ENCODE measurements around the gene TFRC. TPM values are rescaled to one million over a fixed set of nuclear protein-coding genes. Genes with fewer than 3 reads are reported as not detected.

TFRC gene
- total RNA-seq, 1 experiment from 2014 or later, result 143 TPM

- Mint-ChIP-seq H3K4me1 (peaks cover 5% of the 10 kb centered on the region), H3K9me3 (no peaks in the 10 kb centered on the region), H3K27me3 (ENCODE audit: low read depth) (no peaks in the 10 kb centered on the region), H3K27ac (no peak overlapping the region), H3K4me3 (no peak overlapping the region), H3K36me3 (peaks cover 48% of the 10 kb centered on the region)
- ChIA-PET CTCF (interaction anchor here (1.0 to 1.2 kb wide), 2 partner anchors 23 to 24 kb away, joined by 3 read pairs; no protein-coding TSS in a partner anchor), POLR2A (no interaction called here)
- DNase-seq (ENCODE audit: low spot score), result no peak
- no peak for ATAC-seq
- no peak for TF ChIP-seq CDX4 (CRISPR knock-in tag; IDR thresholded peaks at IDR 0.05; ENCODE audit: borderline replicate concordance)
- no peak for TF ChIP-seq E2F5 (CRISPR knock-in tag; IDR thresholded peaks at IDR 0.05)
- no peak for TF ChIP-seq SP1 (CRISPR knock-in tag; conservative IDR thresholded peaks at IDR 0.05)
- no peak for TF ChIP-seq ARID4B (CRISPR knock-in tag; IDR thresholded peaks at IDR 0.05; ENCODE audit: borderline replicate concordance)
Observed at GRCh38 chr3:196049653-196050052, 32.2 kb downstream of the TFRC start.

GRCh38 chr3:196048922-196049598, 32.8 kb downstream of the TFRC start:
- ChIA-PET CTCF (interaction anchor here (1.0 to 1.2 kb wide), 2 partner anchors 23 to 24 kb away, joined by 3 read pairs; no protein-coding TSS in a partner anchor), POLR2A (interaction anchor here (0.5 kb wide), 2 partner anchors 79 to 588 kb away, joined by 4 read pairs; no protein-coding TSS in a partner anchor)
- Mint-ChIP-seq H3K27ac (no peak overlapping the region), H3K4me3 (no peak overlapping the region), H3K9me3 (no peaks in the 10 kb centered on the region), H3K27me3 (ENCODE audit: low read depth) (no peaks in the 10 kb centered on the region), H3K4me1 (peaks cover 5% of the 10 kb centered on the region), H3K36me3 (peaks cover 44% of the 10 kb centered on the region)
- ATAC-seq (no peak), DNase-seq (ENCODE audit: low spot score) (no peak)
- no peak for TF ChIP-seq ZBTB21 (CRISPR knock-in tag; IDR thresholded peaks at IDR 0.05; ENCODE audit: borderline replicate concordance)
- TF ChIP-seq ERG (CRISPR knock-in tag; IDR thresholded peaks at IDR 0.05), result no peak
- TF ChIP-seq SMAD3 (CRISPR knock-in tag; IDR thresholded peaks at IDR 0.05; ENCODE audit: borderline replicate concordance), result no peak
- TF ChIP-seq, protein P1, sequence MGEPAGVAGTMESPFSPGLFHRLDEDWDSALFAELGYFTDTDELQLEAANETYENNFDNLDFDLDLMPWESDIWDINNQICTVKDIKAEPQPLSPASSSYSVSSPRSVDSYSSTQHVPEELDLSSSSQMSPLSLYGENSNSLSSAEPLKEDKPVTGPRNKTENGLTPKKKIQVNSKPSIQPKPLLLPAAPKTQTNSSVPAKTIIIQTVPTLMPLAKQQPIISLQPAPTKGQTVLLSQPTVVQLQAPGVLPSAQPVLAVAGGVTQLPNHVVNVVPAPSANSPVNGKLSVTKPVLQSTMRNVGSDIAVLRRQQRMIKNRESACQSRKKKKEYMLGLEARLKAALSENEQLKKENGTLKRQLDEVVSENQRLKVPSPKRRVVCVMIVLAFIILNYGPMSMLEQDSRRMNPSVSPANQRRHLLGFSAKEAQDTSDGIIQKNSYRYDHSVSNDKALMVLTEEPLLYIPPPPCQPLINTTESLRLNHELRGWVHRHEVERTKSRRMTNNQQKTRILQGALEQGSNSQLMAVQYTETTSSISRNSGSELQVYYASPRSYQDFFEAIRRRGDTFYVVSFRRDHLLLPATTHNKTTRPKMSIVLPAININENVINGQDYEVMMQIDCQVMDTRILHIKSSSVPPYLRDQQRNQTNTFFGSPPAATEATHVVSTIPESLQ (CRISPR knock-in tag; IDR thresholded peaks at IDR 0.05), result no peak
- TF ChIP-seq ZNF317 (CRISPR knock-in tag; IDR thresholded peaks at IDR 0.05; ENCODE audit: borderline replicate concordance, low read depth), result no peak
- no peak for TF ChIP-seq USF1 (CRISPR knock-in tag; IDR thresholded peaks at IDR 0.05)
- TF ChIP-seq, protein P2, sequence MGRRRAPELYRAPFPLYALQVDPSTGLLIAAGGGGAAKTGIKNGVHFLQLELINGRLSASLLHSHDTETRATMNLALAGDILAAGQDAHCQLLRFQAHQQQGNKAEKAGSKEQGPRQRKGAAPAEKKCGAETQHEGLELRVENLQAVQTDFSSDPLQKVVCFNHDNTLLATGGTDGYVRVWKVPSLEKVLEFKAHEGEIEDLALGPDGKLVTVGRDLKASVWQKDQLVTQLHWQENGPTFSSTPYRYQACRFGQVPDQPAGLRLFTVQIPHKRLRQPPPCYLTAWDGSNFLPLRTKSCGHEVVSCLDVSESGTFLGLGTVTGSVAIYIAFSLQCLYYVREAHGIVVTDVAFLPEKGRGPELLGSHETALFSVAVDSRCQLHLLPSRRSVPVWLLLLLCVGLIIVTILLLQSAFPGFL (CRISPR knock-in tag; IDR thresholded peaks at IDR 0.05; ENCODE audit: borderline replicate concordance), result no peak
- TF ChIP-seq CREM (CRISPR knock-in tag; IDR thresholded peaks at IDR 0.05), result no peak
- TF ChIP-seq NFE2L1 (CRISPR knock-in tag; IDR thresholded peaks at IDR 0.05), result no peak
- TF ChIP-seq NR2C2 (CRISPR knock-in tag; IDR thresholded peaks at IDR 0.05), result no peak
- TF ChIP-seq ATF1 (CRISPR knock-in tag; IDR thresholded peaks at IDR 0.05), result no peak
- TF ChIP-seq, protein P3, sequence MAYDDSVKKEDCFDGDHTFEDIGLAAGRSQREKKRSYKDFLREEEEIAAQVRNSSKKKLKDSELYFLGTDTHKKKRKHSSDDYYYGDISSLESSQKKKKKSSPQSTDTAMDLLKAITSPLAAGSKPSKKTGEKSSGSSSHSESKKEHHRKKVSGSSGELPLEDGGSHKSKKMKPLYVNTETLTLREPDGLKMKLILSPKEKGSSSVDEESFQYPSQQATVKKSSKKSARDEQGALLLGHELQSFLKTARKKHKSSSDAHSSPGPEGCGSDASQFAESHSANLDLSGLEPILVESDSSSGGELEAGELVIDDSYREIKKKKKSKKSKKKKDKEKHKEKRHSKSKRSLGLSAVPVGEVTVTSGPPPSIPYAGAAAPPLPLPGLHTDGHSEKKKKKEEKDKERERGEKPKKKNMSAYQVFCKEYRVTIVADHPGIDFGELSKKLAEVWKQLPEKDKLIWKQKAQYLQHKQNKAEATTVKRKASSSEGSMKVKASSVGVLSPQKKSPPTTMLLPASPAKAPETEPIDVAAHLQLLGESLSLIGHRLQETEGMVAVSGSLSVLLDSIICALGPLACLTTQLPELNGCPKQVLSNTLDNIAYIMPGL (CRISPR knock-in tag; IDR thresholded peaks at IDR 0.05), result no peak

Data from WTC11 (cell line).